ENCODE results near the gene SPATA6L.

DNA sequence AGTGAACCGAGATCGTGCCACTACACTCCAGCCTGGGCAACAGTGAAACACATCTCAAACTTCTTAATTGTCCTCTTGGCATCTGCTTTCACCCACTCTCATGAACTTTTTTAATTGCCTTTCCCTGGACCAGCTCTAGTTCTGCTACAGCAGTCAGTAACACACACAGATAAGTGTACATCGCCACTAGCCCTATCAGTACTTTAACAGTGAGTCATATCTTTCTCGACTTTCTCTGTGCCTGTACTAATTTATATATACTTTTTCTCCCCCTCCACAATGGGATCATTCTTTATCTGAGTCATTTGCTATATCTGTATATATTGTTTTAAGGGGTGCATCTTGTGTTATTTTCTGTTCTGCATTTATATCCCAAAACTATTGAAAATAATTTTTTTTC, 19.8 kb upstream of the SPATA6L start:
- no peak for TF ChIP-seq EZH2 (IDR thresholded peaks at IDR 0.05; ENCODE audit: insufficient read depth, poor library complexity, severe bottlenecking)
- no peak for TF ChIP-seq EZH2phosphoT487 (IDR thresholded peaks at IDR 0.05; ENCODE audit: insufficient read depth, low read depth)
